SK-N-SH treated with all-trans-retinoic acid at 6 μM for 48 hours (cell line): Measurements from ENCODE around the gene KMT5B.

Experiments used
- ARNTL ChIP-seq: fragments of 450-650 bp; formaldehyde crosslinking; IDR thresholded peaks from 2 replicates; pipeline ENCODE4 v1.5.0; 2020; ENCODE audit warnings: low read depth, mild to moderate bottlenecking, moderate library complexity, borderline replicate concordance
- RARB ChIP-seq: fragments of 250-450 bp; sonication (Bioruptor Pico); IDR thresholded peaks from 2 replicates; pipeline ENCODE4 v1.8.0; 2021; ENCODE audit warnings: mild to moderate bottlenecking, moderate library complexity
- TCF4 ChIP-seq: fragments of 250-450 bp; sonication (Bioruptor Pico); IDR thresholded peaks from 2 replicates; pipeline ENCODE4 v1.8.0; 2021; ENCODE audit warnings: mild to moderate bottlenecking, moderate library complexity, borderline replicate concordance
- ZFP30 ChIP-seq: fragments of 450-650 bp; formaldehyde crosslinking; IDR thresholded peaks from 2 replicates; pipeline ENCODE4 v1.5.0; 2022; ENCODE audit warnings: mild to moderate bottlenecking, moderate library complexity
- TF ChIP-seq, protein P1 (sequence below): fragments of 250-450 bp; sonication (Bioruptor Pico); IDR thresholded peaks from 2 replicates; pipeline ENCODE4 v1.5.1; 2021; ENCODE audit warnings: mild to moderate bottlenecking, moderate library complexity

DNA sequence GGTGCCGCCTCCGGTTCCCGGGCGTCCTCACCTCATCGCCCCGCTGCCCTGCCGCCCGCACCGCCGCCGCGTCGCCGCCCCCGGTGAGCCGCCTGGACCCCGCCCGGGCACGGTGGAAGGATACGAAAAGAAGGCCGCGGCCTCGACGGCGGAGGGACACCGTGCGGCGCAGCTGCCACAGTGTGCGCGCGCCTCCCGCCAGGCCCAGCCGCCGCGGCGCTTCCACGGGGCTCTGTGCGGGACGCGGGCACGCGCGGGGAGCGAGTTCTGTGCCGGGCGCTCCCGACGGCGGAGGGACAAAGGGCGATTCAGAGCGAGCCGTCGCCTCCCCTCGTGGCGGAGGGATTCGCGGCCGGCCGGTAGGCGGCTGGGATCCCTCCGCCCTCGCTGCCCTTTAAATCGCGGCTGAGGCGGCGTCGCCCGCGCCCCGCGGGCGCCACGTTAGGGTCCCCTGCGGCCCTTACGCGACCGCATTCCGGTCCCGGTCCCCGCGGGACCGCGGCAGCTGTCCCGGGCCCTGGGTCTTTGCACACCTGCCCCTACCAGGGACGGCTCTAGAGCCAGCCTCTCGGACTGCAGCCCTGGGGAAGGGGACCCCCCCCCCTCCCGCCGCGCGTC is 568 bp upstream of the KMT5B start:
- TF ChIP-seq ZFP30 (CRISPR knock-in tag) (no peak), ARNTL (no peak), TCF4 (CRISPR knock-in tag) (no peak), RARB (CRISPR knock-in tag) (no peak)
- TF ChIP-seq, protein P1, sequence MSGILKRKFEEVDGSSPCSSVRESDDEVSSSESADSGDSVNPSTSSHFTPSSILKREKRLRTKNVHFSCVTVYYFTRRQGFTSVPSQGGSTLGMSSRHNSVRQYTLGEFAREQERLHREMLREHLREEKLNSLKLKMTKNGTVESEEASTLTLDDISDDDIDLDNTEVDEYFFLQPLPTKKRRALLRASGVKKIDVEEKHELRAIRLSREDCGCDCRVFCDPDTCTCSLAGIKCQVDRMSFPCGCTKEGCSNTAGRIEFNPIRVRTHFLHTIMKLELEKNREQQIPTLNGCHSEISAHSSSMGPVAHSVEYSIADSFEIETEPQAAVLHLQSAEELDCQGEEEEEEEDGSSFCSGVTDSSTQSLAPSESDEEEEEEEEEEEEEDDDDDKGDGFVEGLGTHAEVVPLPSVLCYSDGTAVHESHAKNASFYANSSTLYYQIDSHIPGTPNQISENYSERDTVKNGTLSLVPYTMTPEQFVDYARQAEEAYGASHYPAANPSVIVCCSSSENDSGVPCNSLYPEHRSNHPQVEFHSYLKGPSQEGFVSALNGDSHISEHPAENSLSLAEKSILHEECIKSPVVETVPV: no peak
